ENCODE data around the gene MAX. TPM values are rescaled to one million over a fixed set of nuclear protein-coding genes. Genes with fewer than 3 reads are reported as not detected.

Gene MAX
- total and polyA plus RNA-seq, 8 donors: 21.4 to 64.9 (median 50.7) TPM

GRCh38 chr14:65128096-65128495 is 25.8 kb upstream of the MAX start:
- H3K4me3 ChIP-seq: no peak overlapping the region
- intact Hi-C loops (cut with DNase I; ENCODE audit: low total_unique reads): no loop called here
- H3K9me3 ChIP-seq: no peaks in the 10 kb centered on the region
- DNase-seq: no peak
- no peaks in the 10 kb centered on the region for H3K27me3 ChIP-seq
- no peaks in the 10 kb centered on the region for H3K4me1 ChIP-seq
- 84 to 93% (median 88%) methylated on average over 5 of the region's 5 CpGs for WGBS, 5 donors
- TF ChIP-seq POLR2AphosphoS5 (IDR thresholded peaks at IDR 0.05): no peak
- TF ChIP-seq EP300 (IDR thresholded peaks at IDR 0.05): no peak
- H3K27ac ChIP-seq: no peak overlapping the region
- no peaks in the 10 kb centered on the region for H3K36me3 ChIP-seq

- H3K4me3 ChIP-seq: no peak overlapping the region
- DNase-seq: no peak
- WGBS, 5 donors: 69 to 78% (median 74%) methylated on average over 15 of the region's 15 CpGs
- no peak overlapping the region for H3K27ac ChIP-seq
- H3K36me3 ChIP-seq: no peaks in the 10 kb centered on the region
- intact Hi-C loops (cut with DNase I; ENCODE audit: low total_unique reads): no loop called here
- H3K27me3 ChIP-seq: no peaks in the 10 kb centered on the region
- H3K4me1 ChIP-seq: no peaks in the 10 kb centered on the region
- no peaks in the 10 kb centered on the region for H3K9me3 ChIP-seq
- no peak for TF ChIP-seq POLR2A (IDR thresholded peaks at IDR 0.05)
- TF ChIP-seq EP300 (IDR thresholded peaks at IDR 0.05): no peak
- TF ChIP-seq CTCF (IDR thresholded peaks at IDR 0.05): no peak
- no peak for TF ChIP-seq POLR2AphosphoS5 (IDR thresholded peaks at IDR 0.05)
Measured at GRCh38 chr14:65117769-65118745, 15.7 kb upstream of the MAX start.

GRCh38 chr14:65115615-65116014 is 13.3 kb upstream of the MAX start:
- WGBS, 5 donors: 74 to 80% (median 78%) methylated on average over 9 of the region's 9 CpGs
- H3K27ac ChIP-seq: no peak overlapping the region
- no peaks in the 10 kb centered on the region for H3K9me3 ChIP-seq
- no peaks in the 10 kb centered on the region for H3K36me3 ChIP-seq
- intact Hi-C loops (cut with DNase I; ENCODE audit: low total_unique reads): no loop called here
- no peaks in the 10 kb centered on the region for H3K27me3 ChIP-seq
- DNase-seq: no peak
- H3K4me3 ChIP-seq: no peak overlapping the region
- TF ChIP-seq POLR2A (IDR thresholded peaks at IDR 0.05): no peak
- TF ChIP-seq EP300 (IDR thresholded peaks at IDR 0.05): no peak
- TF ChIP-seq CTCF (IDR thresholded peaks at IDR 0.05): no peak
- no peak for TF ChIP-seq POLR2AphosphoS5 (IDR thresholded peaks at IDR 0.05)
- H3K4me1 ChIP-seq: no peaks in the 10 kb centered on the region

- DNase-seq: no peak
- no peaks in the 10 kb centered on the region for H3K4me1 ChIP-seq
- no peak overlapping the region for H3K4me3 ChIP-seq
- no peaks in the 10 kb centered on the region for H3K27me3 ChIP-seq
- no peak overlapping the region for H3K27ac ChIP-seq
- H3K36me3 ChIP-seq: no peaks in the 10 kb centered on the region
- no peak for TF ChIP-seq EP300 (IDR thresholded peaks at IDR 0.05)
- no peak for TF ChIP-seq POLR2AphosphoS5 (IDR thresholded peaks at IDR 0.05)
- no peak for TF ChIP-seq POLR2A (IDR thresholded peaks at IDR 0.05)
- no peak for TF ChIP-seq CTCF (IDR thresholded peaks at IDR 0.05)
- intact Hi-C loops (cut with DNase I; ENCODE audit: low total_unique reads): no loop called here
- WGBS, 5 donors: 48 to 69% (median 50%) methylated on average over 5 of the region's 5 CpGs
- no peaks in the 10 kb centered on the region for H3K9me3 ChIP-seq
Measured at GRCh38 chr14:65110525-65110924, 8.2 kb upstream of the MAX start.

GRCh38 chr14:65109357-65109756 is 7.0 kb upstream of the MAX start:
- Histone ChIP-seq H3K4me3 (no peak overlapping the region), H3K27me3 (no peaks in the 10 kb centered on the region), H3K36me3 (no peaks in the 10 kb centered on the region), H3K4me1 (no peaks in the 10 kb centered on the region), H3K9me3 (no peaks in the 10 kb centered on the region), H3K27ac (no peak overlapping the region)
- intact Hi-C loops (cut with DNase I; ENCODE audit: low total_unique reads): no loop called here
- DNase-seq: no peak
- WGBS, 5 donors: 84 to 89% (median 85%) methylated on average over 4 of the region's 4 CpGs
- no peak for TF ChIP-seq EP300 (IDR thresholded peaks at IDR 0.05)
- no peak for TF ChIP-seq CTCF (IDR thresholded peaks at IDR 0.05)
- TF ChIP-seq POLR2AphosphoS5 (IDR thresholded peaks at IDR 0.05): no peak

Measured in stomach (tissue), 9 donors.